Measurements from ENCODE around the gene DCLRE1A. TPM values are rescaled to one million over a fixed set of nuclear protein-coding genes. Genes with fewer than 3 reads are reported as not detected.

The DCLRE1A gene
- total and polyA plus RNA-seq, 2 experiments from 2014 or later, result 6.1 to 13.8 TPM

DNA sequence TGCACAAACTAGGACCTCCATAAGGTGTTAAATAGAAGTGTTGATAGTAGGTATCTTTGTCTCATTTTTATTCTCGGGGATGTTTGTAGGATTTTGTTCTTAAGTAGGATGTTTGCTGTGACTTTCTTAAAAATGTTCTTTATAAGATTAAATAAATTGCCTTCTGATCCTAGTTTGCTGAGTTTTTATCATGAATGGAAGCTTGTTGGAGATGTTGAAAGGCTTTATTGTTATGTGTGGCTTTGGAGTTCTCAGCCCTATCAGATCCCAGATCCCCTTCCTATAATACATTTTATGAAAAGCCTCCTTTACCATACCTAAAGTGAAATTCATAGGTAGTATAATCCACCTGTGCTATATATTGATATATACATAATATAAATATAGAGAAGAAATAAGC lies 40.7 kb upstream of the DCLRE1A start:
- H3K4me3 Mint-ChIP-seq, result no peak overlapping the region
- Histone ChIP-seq H3K4me1 (ENCODE audit: insufficient read depth) (no peaks in the 10 kb centered on the region), H3K9me2 (ENCODE audit: insufficient read depth) (no peaks in the 10 kb centered on the region; the same call in 1 of the 2 replicates), H3K36me3 (ENCODE audit: insufficient read depth) (peaks cover 13% of the 10 kb centered on the region; the same call in 1 of the 2 replicates), H3K27ac (ENCODE audit: low read depth) (no peak overlapping the region), H3K4me3 (no peak overlapping the region), H2AFZ (no peak overlapping the region), H3F3A (replicated peaks; ENCODE audit: low read depth) (no peaks in the 10 kb centered on the region), H4K20me1 (replicated peaks; ENCODE audit: insufficient read depth) (no peaks in the 10 kb centered on the region; the same call in 1 of the 2 replicates), H3K4me2 (no peak overlapping the region), H3K27me3 (ENCODE audit: insufficient read depth) (no peaks in the 10 kb centered on the region), H3K79me2 (replicated peaks; ENCODE audit: insufficient read depth) (no peaks in the 10 kb centered on the region)
- ATAC-seq, result no peak
- H3K4me1 Mint-ChIP-seq, result no peaks in the 10 kb centered on the region
- H3K36me3 Mint-ChIP-seq (ENCODE audit: low read depth), result peaks cover 24% of the 10 kb centered on the region
- H3K9me3 Mint-ChIP-seq, result peaks cover 6% of the 10 kb centered on the region; the same call in 1 of the 3 replicates
- H3K27ac Mint-ChIP-seq, result no peak overlapping the region
- peaks cover 2% of the 10 kb centered on the region for H3K27me3 Mint-ChIP-seq (ENCODE audit: insufficient read depth, low read depth, poor library complexity)
- TF ChIP-seq, protein P1, sequence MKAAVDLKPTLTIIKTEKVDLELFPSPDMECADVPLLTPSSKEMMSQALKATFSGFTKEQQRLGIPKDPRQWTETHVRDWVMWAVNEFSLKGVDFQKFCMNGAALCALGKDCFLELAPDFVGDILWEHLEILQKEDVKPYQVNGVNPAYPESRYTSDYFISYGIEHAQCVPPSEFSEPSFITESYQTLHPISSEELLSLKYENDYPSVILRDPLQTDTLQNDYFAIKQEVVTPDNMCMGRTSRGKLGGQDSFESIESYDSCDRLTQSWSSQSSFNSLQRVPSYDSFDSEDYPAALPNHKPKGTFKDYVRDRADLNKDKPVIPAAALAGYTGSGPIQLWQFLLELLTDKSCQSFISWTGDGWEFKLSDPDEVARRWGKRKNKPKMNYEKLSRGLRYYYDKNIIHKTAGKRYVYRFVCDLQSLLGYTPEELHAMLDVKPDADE (IDR thresholded peaks at IDR 0.05), result no peak
- TF ChIP-seq ZNF331 (CRISPR knock-in tag; IDR thresholded peaks at IDR 0.05; ENCODE audit: low read depth) (no peak), EZH2phosphoT487 (IDR thresholded peaks at IDR 0.05; ENCODE audit: unreplicated experiment) (no peak), CREB1 (CRISPR knock-in tag; IDR thresholded peaks at IDR 0.05; ENCODE audit: low read depth) (no peak), EZH2 (IDR thresholded peaks at IDR 0.05; ENCODE audit: low read depth, unreplicated experiment) (no peak), NANOG (IDR thresholded peaks at IDR 0.05; ENCODE audit: borderline replicate concordance) (no peak), JUNB (IDR thresholded peaks at IDR 0.05; ENCODE audit: unreplicated experiment) (no peak), POLR2AphosphoS5 (IDR thresholded peaks at IDR 0.05; ENCODE audit: low read depth) (no peak)
- TF ChIP-seq, protein P2, sequence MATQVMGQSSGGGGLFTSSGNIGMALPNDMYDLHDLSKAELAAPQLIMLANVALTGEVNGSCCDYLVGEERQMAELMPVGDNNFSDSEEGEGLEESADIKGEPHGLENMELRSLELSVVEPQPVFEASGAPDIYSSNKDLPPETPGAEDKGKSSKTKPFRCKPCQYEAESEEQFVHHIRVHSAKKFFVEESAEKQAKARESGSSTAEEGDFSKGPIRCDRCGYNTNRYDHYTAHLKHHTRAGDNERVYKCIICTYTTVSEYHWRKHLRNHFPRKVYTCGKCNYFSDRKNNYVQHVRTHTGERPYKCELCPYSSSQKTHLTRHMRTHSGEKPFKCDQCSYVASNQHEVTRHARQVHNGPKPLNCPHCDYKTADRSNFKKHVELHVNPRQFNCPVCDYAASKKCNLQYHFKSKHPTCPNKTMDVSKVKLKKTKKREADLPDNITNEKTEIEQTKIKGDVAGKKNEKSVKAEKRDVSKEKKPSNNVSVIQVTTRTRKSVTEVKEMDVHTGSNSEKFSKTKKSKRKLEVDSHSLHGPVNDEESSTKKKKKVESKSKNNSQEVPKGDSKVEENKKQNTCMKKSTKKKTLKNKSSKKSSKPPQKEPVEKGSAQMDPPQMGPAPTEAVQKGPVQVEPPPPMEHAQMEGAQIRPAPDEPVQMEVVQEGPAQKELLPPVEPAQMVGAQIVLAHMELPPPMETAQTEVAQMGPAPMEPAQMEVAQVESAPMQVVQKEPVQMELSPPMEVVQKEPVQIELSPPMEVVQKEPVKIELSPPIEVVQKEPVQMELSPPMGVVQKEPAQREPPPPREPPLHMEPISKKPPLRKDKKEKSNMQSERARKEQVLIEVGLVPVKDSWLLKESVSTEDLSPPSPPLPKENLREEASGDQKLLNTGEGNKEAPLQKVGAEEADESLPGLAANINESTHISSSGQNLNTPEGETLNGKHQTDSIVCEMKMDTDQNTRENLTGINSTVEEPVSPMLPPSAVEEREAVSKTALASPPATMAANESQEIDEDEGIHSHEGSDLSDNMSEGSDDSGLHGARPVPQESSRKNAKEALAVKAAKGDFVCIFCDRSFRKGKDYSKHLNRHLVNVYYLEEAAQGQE (IDR thresholded peaks at IDR 0.05; ENCODE audit: unreplicated experiment), result no peak
- TF ChIP-seq, protein P3, sequence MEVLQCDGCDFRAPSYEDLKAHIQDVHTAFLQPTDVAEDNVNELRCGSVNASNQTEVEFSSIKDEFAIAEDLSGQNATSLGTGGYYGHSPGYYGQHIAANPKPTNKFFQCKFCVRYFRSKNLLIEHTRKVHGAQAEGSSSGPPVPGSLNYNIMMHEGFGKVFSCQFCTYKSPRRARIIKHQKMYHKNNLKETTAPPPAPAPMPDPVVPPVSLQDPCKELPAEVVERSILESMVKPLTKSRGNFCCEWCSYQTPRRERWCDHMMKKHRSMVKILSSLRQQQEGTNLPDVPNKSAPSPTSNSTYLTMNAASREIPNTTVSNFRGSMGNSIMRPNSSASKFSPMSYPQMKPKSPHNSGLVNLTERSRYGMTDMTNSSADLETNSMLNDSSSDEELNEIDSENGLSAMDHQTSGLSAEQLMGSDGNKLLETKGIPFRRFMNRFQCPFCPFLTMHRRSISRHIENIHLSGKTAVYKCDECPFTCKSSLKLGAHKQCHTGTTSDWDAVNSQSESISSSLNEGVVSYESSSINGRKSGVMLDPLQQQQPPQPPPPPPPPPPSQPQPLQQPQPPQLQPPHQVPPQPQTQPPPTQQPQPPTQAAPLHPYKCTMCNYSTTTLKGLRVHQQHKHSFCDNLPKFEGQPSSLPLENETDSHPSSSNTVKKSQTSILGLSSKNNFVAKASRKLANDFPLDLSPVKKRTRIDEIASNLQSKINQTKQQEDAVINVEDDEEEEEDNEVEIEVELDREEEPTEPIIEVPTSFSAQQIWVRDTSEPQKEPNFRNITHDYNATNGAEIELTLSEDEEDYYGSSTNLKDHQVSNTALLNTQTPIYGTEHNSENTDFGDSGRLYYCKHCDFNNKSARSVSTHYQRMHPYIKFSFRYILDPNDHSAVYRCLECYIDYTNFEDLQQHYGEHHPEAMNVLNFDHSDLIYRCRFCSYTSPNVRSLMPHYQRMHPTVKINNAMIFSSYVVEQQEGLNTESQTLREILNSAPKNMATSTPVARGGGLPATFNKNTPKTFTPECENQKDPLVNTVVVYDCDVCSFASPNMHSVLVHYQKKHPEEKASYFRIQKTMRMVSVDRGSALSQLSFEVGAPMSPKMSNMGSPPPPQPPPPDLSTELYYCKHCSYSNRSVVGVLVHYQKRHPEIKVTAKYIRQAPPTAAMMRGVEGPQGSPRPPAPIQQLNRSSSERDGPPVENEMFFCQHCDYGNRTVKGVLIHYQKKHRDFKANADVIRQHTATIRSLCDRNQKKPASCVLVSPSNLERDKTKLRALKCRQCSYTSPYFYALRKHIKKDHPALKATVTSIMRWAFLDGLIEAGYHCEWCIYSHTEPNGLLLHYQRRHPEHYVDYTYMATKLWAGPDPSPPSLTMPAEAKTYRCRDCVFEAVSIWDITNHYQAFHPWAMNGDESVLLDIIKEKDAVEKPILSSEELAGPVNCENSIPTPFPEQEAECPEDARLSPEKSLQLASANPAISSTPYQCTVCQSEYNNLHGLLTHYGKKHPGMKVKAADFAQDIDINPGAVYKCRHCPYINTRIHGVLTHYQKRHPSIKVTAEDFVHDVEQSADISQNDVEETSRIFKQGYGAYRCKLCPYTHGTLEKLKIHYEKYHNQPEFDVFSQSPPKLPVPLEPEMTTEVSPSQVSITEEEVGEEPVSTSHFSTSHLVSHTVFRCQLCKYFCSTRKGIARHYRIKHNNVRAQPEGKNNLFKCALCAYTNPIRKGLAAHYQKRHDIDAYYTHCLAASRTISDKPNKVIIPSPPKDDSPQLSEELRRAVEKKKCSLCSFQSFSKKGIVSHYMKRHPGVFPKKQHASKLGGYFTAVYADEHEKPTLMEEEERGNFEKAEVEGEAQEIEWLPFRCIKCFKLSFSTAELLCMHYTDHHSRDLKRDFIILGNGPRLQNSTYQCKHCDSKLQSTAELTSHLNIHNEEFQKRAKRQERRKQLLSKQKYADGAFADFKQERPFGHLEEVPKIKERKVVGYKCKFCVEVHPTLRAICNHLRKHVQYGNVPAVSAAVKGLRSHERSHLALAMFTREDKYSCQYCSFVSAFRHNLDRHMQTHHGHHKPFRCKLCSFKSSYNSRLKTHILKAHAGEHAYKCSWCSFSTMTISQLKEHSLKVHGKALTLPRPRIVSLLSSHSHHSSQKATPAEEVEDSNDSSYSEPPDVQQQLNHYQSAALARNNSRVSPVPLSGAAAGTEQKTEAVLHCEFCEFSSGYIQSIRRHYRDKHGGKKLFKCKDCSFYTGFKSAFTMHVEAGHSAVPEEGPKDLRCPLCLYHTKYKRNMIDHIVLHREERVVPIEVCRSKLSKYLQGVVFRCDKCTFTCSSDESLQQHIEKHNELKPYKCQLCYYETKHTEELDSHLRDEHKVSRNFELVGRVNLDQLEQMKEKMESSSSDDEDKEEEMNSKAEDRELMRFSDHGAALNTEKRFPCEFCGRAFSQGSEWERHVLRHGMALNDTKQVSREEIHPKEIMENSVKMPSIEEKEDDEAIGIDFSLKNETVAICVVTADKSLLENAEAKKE (CRISPR knock-in tag; IDR thresholded peaks at IDR 0.05), result no peak
- TF ChIP-seq, protein P4, sequence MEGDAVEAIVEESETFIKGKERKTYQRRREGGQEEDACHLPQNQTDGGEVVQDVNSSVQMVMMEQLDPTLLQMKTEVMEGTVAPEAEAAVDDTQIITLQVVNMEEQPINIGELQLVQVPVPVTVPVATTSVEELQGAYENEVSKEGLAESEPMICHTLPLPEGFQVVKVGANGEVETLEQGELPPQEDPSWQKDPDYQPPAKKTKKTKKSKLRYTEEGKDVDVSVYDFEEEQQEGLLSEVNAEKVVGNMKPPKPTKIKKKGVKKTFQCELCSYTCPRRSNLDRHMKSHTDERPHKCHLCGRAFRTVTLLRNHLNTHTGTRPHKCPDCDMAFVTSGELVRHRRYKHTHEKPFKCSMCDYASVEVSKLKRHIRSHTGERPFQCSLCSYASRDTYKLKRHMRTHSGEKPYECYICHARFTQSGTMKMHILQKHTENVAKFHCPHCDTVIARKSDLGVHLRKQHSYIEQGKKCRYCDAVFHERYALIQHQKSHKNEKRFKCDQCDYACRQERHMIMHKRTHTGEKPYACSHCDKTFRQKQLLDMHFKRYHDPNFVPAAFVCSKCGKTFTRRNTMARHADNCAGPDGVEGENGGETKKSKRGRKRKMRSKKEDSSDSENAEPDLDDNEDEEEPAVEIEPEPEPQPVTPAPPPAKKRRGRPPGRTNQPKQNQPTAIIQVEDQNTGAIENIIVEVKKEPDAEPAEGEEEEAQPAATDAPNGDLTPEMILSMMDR (conservative IDR thresholded peaks at IDR 0.05; ENCODE audit: low read depth in 2 of 2), result no peak
- no peak for DNase-seq (ENCODE audit: low spot score)

Measured in GM23338 (cell line).